Neural progenitor cell (in vitro differentiated cells): ENCODE data around the gene SETD2.

Experiments
- EZH2 ChIP-seq: fragments of 200-600 bp; sonication (generic); IDR thresholded peaks from 2 replicates; pipeline ENCODE4 v1.6.1; 2017; ENCODE audit warnings: antibody characterized with exemption, mild to moderate bottlenecking, moderate library complexity
- TF ChIP-seq, protein P1 (sequence below): fragments of 200-600 bp; sonication (generic); IDR thresholded peaks from 2 replicates; pipeline ENCODE4 v1.5.1; 2017; ENCODE audit warnings: antibody characterized with exemption, mild to moderate bottlenecking

DNA sequence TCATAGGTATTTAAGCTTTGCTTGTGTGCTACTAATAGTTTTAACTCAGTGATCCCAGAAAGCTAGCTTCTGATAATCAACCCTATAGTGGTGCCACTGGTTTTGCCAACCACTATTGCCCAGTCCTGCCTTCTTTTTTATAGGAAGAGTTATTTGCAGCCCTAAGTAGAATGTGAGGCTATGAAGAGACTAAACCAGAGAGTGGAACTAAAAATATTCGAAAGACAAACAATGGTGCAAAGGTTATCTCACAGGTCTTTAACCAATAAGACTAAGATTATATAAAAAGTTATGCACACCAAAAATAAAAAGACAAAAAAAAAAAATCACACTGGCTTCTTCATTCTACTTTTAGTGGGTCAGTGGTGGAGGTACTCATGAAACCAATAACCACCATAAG, 98.9 kb downstream of the SETD2 start:
- TF ChIP-seq, protein P1, sequence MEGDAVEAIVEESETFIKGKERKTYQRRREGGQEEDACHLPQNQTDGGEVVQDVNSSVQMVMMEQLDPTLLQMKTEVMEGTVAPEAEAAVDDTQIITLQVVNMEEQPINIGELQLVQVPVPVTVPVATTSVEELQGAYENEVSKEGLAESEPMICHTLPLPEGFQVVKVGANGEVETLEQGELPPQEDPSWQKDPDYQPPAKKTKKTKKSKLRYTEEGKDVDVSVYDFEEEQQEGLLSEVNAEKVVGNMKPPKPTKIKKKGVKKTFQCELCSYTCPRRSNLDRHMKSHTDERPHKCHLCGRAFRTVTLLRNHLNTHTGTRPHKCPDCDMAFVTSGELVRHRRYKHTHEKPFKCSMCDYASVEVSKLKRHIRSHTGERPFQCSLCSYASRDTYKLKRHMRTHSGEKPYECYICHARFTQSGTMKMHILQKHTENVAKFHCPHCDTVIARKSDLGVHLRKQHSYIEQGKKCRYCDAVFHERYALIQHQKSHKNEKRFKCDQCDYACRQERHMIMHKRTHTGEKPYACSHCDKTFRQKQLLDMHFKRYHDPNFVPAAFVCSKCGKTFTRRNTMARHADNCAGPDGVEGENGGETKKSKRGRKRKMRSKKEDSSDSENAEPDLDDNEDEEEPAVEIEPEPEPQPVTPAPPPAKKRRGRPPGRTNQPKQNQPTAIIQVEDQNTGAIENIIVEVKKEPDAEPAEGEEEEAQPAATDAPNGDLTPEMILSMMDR, result no peak
- TF ChIP-seq EZH2, result no peak
